Aortic smooth muscle cell (primary cell): Measurements from ENCODE around the gene LMBRD2. TPM values are rescaled to one million over a fixed set of nuclear protein-coding genes. Genes with fewer than 3 reads are reported as not detected.

Source experiments
- total RNA-seq: library from RNA; depleted of rRNA; stranded (reverse); fragments of >200 nt; gene quantifications from 2 replicates; pipeline ENCODE4 v1.2.3, GENCODE V29; 2014

Gene LMBRD2
- total RNA-seq, result 26.6 and 30.4 TPM in 2 replicates

GRCh38 chr5:36151434-36152323, at the start of gene LMBRD2, which contains the start of gene SKP2:
TSS of gene LMBRD2 (minus strand) at chr5:36151887. CDS start at chr5:36143349, 8,538 bp downstream.
TSS of gene SKP2 (plus strand) at chr5:36152111. CDS start at chr5:36152263, 152 bp downstream.

GRCh38 chr5:36066540-36067210, 85.0 kb downstream of the LMBRD2 start, which contains the start of gene UGT3A2:
TSS of gene UGT3A2 (minus strand) at chr5:36066882. CDS start at chr5:36066789, 93 bp downstream.

Other genes with a start within 250 kb of the LMBRD2 start
- gene CAPSL, start 213.3 kb downstream of the LMBRD2 start, total RNA-seq, result not detected in 2 replicates
- not detected in 2 replicates for gene UGT3A1, start 160.5 kb downstream of the LMBRD2 start, total RNA-seq
- not detected in 2 replicates for gene UGT3A2, start 85.0 kb downstream of the LMBRD2 start, total RNA-seq
- 11.3 and 12.4 TPM in 2 replicates for gene SKP2, start 224 bp upstream of the LMBRD2 start, total RNA-seq
- 20.1 and 23.7 TPM in 2 replicates for gene NADK2, start 90.0 kb upstream of the LMBRD2 start, total RNA-seq
- gene RANBP3L, start 150.0 kb upstream of the LMBRD2 start, total RNA-seq, result 0.13 and 0.31 TPM in 2 replicates